Activated naive CD4-positive, alpha-beta T cell treated with anti-CD3 and anti-CD28 coated beads, Interleukin-2, amount 10 ng/mL, durations not matched to agents 5 hours and 36 hours (primary cell): ENCODE data around the gene ATG2A. TPM values are rescaled to one million over a fixed set of nuclear protein-coding genes. Genes with fewer than 3 reads are reported as not detected.

Source experiments
- microRNA-seq: library from miRNA; unstranded; fragments of <30 nt; microRNA quantifications from one replicate; pipeline ENCODE4 v1.2.0, GENCODE V29; 2022; ENCODE audit warnings: borderline microRNAs expressed, borderline replicate concordance
- total RNA-seq, 2 experiments: library from RNA; stranded (reverse); gene quantifications; one replicate each; pipeline ENCODE4 v1.2.3, GENCODE V29; 2021

Gene ATG2A
- 10 to 100 TPM; 31.0 to 32.6 TPM for total RNA-seq

GRCh38 chr11:64916775-64917662 lies at the start of gene ATG2A:
Gene ATG2A (minus strand): TSS chr11:64917209. CDS start chr11:64917135, 74 bp downstream.

GRCh38 chr11:64935359-64936081 lies 18.5 kb upstream of the ATG2A start, which contains the start of gene GPHA2:
Gene GPHA2 (minus strand): TSS chr11:64935893. CDS start chr11:64935460, 433 bp downstream.

GRCh38 chr11:64923944-64924909 lies 7.2 kb upstream of the ATG2A start, which contains the start of gene PPP2R5B:
Gene PPP2R5B (plus strand): TSS chr11:64924689. CDS start chr11:64925735, 1,046 bp downstream.

GRCh38 chr11:64878494-64879243 lies 38.3 kb downstream of the ATG2A start, which contains the start of gene EHD1:
Gene EHD1 (minus strand): TSS chr11:64878621. CDS start chr11:64878464, 157 bp downstream.

Small RNA genes within 50 kb of the gene (microRNA-seq; reads per million reads assigned to microRNA genes)
- not detected for gene MIR6749
- 0.63 reads per million for gene MIR6750

Other genes starting within 250 kb of the ATG2A start
- under 1 TPM in 1 of 2 experiments, not detected in 1; 0.20 TPM for gene NRXN2, start 194.0 kb downstream of the ATG2A start, total RNA-seq
- gene RASGRP2, start 173.1 kb downstream of the ATG2A start, total RNA-seq = 100 to 1,000 TPM; 250 to 274 TPM
- 1 to 10 TPM; 5.2 to 5.9 TPM for gene PYGM, start 157.2 kb downstream of the ATG2A start, total RNA-seq
- gene SF1, start 138.7 kb downstream of the ATG2A start, total RNA-seq = 100 to 1,000 TPM; 467 to 471 TPM
- gene MAP4K2, start 114.0 kb downstream of the ATG2A start, total RNA-seq = 10 to 100 TPM; 88.2 to 92.8 TPM
- 10 to 100 TPM; 34.8 to 37.5 TPM for gene MEN1, start 106.7 kb downstream of the ATG2A start, total RNA-seq
- 1 to 10 TPM; 1.8 to 2.2 TPM for gene CDC42BPG, start 72.6 kb downstream of the ATG2A start, total RNA-seq
- 100 to 1,000 TPM; 114 to 120 TPM for gene EHD1, start 38.6 kb downstream of the ATG2A start, total RNA-seq
- gene PPP2R5B, start 7.5 kb upstream of the ATG2A start, total RNA-seq = 10 to 100 TPM; 19.8 to 20.3 TPM
- gene GPHA2, start 18.7 kb upstream of the ATG2A start, total RNA-seq = not detected
- under 1 TPM; 0.20 to 0.36 TPM for gene MAJIN, start 54.9 kb upstream of the ATG2A start, total RNA-seq
- under 1 TPM in 1 of 2 experiments, not detected in 1; 0.19 TPM for gene BATF2, start 79.8 kb upstream of the ATG2A start, total RNA-seq
- gene ARL2, start 97.0 kb upstream of the ATG2A start, total RNA-seq = 10 to 100 TPM; 49.1 to 54.1 TPM
- 10 to 100 TPM; 25.9 to 27.5 TPM for gene SNX15, start 110.2 kb upstream of the ATG2A start, total RNA-seq
- gene SAC3D1, start 124.0 kb upstream of the ATG2A start, total RNA-seq = 10 to 100 TPM; 29.0 to 29.6 TPM
- gene NAALADL1, start 141.3 kb upstream of the ATG2A start, total RNA-seq = 10 to 100 TPM; 11.8 to 12.4 TPM
- gene CDCA5, start 166.8 kb upstream of the ATG2A start, total RNA-seq = 10 to 100 TPM; 72.9 to 77.5 TPM
- gene ZFPL1, start 167.0 kb upstream of the ATG2A start, total RNA-seq = 10 to 100 TPM; 26.6 to 27.5 TPM
- 100 to 1,000 TPM; 167 to 172 TPM for gene VPS51, start 179.0 kb upstream of the ATG2A start, total RNA-seq
- 10 to 100 TPM; 27.8 to 28.5 TPM for gene TM7SF2, start 194.7 kb upstream of the ATG2A start, total RNA-seq
- 1 to 10 TPM; 7.7 to 9.4 TPM for gene ZNHIT2, start 200.5 kb upstream of the ATG2A start, total RNA-seq
- gene FAU, start 204.9 kb upstream of the ATG2A start, total RNA-seq = 1,000 to 10,000 TPM; 1,282 to 1,325 TPM
- 10 to 100 TPM; 40.9 to 42.2 TPM for gene MRPL49, start 205.1 kb upstream of the ATG2A start, total RNA-seq
- gene SYVN1, start 217.3 kb upstream of the ATG2A start, total RNA-seq = 10 to 100 TPM; 39.2 to 43.4 TPM